GM23338 (cell line): ENCODE results near the gene ETV6.

Experiments used
- CREB1 ChIP-seq: fragments of 250-450 bp; sonication (Bioruptor Pico); IDR thresholded peaks from 2 replicates; pipeline ENCODE4 v1.5.0; 2020; ENCODE audit warnings: low read depth, mild to moderate bottlenecking, moderate library complexity
- CTCF ChIP-seq, 2 experiments: fragments of 200-600 bp in 1 of 2; sonication (generic) in 1 of 2; conservative IDR thresholded peaks; 2 replicates each; pipeline versions ENCODE4 v1.5.1 to v1.6.1; 2016 to 2017; ENCODE audit warnings: antibody characterized with exemption in 2 of 2, low read depth in 2 of 2, mild to moderate bottlenecking in 2 of 2, moderate library complexity in 1 of 2
- EZH2 ChIP-seq: fragments of 200-600 bp; sonication (generic); IDR thresholded peaks from one replicate; pipeline ENCODE4 v1.8.0; 2017; ENCODE audit warnings: antibody characterized with exemption, mild to moderate bottlenecking, low read depth; ENCODE audit not compliant: unreplicated experiment
- EZH2phosphoT487 ChIP-seq: fragments of 200-600 bp; sonication (generic); IDR thresholded peaks from one replicate; pipeline ENCODE4 v1.8.1; 2018; ENCODE audit warnings: antibody characterized with exemption; ENCODE audit not compliant: unreplicated experiment
- JUNB ChIP-seq: IDR thresholded peaks from one replicate; pipeline ENCODE4 v1.6.1; 2016; ENCODE audit warnings: antibody characterized with exemption; ENCODE audit not compliant: unreplicated experiment
- NANOG ChIP-seq: IDR thresholded peaks from 2 replicates; pipeline ENCODE4 v1.6.1; 2016; ENCODE audit warnings: antibody characterized with exemption, borderline replicate concordance
- POLR2AphosphoS5 ChIP-seq: IDR thresholded peaks from 2 replicates; pipeline ENCODE4 v1.6.1; 2016; ENCODE audit warnings: antibody characterized with exemption, low read depth
- ZNF331 ChIP-seq: fragments of 250-450 bp; sonication (Bioruptor Pico); IDR thresholded peaks from 2 replicates; pipeline ENCODE4 v1.5.0; 2020; ENCODE audit warnings: low read depth, mild to moderate bottlenecking, moderate library complexity
- TF ChIP-seq, protein P1 (sequence below): IDR thresholded peaks from one replicate; pipeline ENCODE4 v1.6.1; 2018; ENCODE audit warnings: antibody characterized with exemption; ENCODE audit not compliant: unreplicated experiment

GRCh38 chr12:11685716-11686115 lies 36.2 kb downstream of the ETV6 start:
- TF ChIP-seq EZH2 (no peak), CTCF (conservative IDR thresholded peaks at IDR 0.05; ENCODE audit: low read depth in 2 of 2) (no peak), EZH2phosphoT487 (no peak), POLR2AphosphoS5 (no peak), CREB1 (CRISPR knock-in tag) (no peak), ZNF331 (no peak), JUNB (no peak), NANOG (no peak)
- TF ChIP-seq, protein P1, sequence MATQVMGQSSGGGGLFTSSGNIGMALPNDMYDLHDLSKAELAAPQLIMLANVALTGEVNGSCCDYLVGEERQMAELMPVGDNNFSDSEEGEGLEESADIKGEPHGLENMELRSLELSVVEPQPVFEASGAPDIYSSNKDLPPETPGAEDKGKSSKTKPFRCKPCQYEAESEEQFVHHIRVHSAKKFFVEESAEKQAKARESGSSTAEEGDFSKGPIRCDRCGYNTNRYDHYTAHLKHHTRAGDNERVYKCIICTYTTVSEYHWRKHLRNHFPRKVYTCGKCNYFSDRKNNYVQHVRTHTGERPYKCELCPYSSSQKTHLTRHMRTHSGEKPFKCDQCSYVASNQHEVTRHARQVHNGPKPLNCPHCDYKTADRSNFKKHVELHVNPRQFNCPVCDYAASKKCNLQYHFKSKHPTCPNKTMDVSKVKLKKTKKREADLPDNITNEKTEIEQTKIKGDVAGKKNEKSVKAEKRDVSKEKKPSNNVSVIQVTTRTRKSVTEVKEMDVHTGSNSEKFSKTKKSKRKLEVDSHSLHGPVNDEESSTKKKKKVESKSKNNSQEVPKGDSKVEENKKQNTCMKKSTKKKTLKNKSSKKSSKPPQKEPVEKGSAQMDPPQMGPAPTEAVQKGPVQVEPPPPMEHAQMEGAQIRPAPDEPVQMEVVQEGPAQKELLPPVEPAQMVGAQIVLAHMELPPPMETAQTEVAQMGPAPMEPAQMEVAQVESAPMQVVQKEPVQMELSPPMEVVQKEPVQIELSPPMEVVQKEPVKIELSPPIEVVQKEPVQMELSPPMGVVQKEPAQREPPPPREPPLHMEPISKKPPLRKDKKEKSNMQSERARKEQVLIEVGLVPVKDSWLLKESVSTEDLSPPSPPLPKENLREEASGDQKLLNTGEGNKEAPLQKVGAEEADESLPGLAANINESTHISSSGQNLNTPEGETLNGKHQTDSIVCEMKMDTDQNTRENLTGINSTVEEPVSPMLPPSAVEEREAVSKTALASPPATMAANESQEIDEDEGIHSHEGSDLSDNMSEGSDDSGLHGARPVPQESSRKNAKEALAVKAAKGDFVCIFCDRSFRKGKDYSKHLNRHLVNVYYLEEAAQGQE = no peak
